A549 treated with AZD2906 at 1 μM for 4 hours (cell line): Measurements from ENCODE around the gene OR5H1. TPM values are rescaled to one million over a fixed set of nuclear protein-coding genes. Genes with fewer than 3 reads are reported as not detected.

Source experiments
- total RNA-seq: library from RNA; stranded (reverse); fragments of 200-300 nt; extraction: Qiagen RNA extraction; gene quantifications from 5 replicates; pipeline ENCODE4 v1.2.3, GENCODE V29; 2022

OR5H1 gene
- total RNA-seq = not detected in 5 replicates

DNA sequence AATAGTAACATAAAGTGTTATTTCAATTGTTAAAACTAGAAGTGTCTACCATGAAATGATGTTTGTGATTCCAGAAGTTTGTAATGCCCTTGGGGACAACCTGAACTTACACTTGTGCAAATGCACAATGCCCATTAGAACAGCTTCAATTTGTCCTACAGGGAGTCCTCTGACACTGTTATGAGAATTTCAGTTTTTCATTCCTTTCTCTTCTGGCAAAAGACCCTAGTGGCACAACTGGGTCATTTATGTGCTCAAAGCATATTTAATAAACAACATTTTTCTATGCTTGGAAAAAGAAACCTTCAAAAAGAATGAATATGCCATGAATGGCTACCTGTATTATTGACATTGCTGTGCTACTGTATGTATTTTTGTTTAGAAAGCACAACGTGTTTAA, at the start of gene OR5H1:
OR5H1 (plus strand) TSS at position 301 of the 400 bp plus-strand sequence. CDS start 1,977 bp downstream, outside the sequence.

DNA sequence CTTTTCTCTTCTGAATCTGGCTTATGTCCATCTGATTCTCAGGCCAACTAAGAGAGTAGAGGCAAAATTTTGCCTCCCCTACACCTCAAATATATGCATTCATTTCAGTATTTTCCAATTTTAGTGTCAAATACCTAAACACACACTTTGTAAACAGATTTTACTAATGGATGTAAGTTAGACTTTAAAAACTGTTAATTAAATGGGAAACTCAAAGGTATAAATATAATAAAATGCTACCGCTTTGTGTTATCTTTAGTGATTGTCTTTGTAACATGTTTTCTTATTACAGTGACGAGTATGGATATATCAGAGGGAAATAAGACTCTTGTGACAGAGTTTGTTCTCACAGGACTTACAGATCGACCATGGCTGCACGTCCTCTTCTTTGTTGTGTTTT, 43.6 kb upstream of the OR5H1 start, which contains the start of gene OR5AC2:
OR5AC2 (plus strand) TSS at position 301 of the 400 bp plus-strand sequence; CDS start at position 301, 0 bp downstream.

DNA sequence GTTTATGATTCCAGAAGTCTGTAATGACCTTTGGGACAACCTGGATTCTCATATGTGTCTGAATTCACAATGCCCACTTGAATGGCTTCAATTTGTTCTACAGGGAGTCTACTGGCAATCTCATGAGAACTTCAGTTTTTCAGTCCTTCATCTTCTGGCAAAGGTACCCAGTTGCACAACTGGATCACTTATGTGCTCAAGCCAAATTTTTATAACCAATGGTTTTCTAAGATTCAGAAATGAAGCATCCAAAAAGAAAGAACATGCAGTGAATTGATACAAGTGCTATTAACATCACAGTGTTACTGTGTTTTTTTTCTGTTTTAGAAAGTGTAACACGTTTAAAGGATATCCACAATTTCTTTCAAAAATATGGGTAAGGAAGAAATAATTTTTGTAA, 16.7 kb downstream of the OR5H1 start, which contains the start of gene OR5H14:
OR5H14 (plus strand) TSS at position 301 of the 400 bp plus-strand sequence. CDS start 1,907 bp downstream, outside the sequence.

DNA sequence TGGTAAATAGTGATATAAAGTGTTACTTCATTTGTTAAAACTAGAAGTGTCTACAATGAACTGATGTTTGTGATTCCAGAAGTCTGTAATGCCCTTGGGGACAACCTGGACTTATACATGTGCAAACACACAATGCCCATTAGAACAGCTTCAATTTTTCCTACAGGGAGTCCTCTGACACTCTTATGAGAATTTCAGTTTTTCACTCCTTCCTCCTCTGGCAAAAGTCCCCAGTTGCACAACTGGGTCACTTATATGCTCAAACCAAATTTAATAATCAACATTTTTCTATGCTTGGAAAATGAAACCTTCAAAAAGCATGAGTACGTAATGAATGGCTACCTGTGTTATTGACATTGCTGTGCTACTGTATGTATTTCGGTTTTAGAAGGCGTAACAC, 35.9 kb downstream of the OR5H1 start, which contains the start of gene OR5H15:
OR5H15 (plus strand) TSS at position 301 of the 400 bp plus-strand sequence. CDS start 2,004 bp downstream, outside the sequence.

Other genes starting within 250 kb of the OR5H1 start
- gene RIOX2, start 158.3 kb upstream of the OR5H1 start, total RNA-seq = 29.2 to 33.9 TPM (median 30.9 TPM) in 5 replicates
- gene GABRR3, start 95.4 kb upstream of the OR5H1 start, total RNA-seq = not detected in 5 replicates
- gene OR5AC2, start 43.5 kb upstream of the OR5H1 start, total RNA-seq = not detected in 5 replicates
- not detected in 5 replicates for gene OR5H14, start 16.8 kb downstream of the OR5H1 start, total RNA-seq
- not detected in 5 replicates for gene OR5H15, start 36.0 kb downstream of the OR5H1 start, total RNA-seq
- gene OR5H6, start 133.5 kb downstream of the OR5H1 start, total RNA-seq = not detected in 5 replicates
- gene OR5H2, start 151.8 kb downstream of the OR5H1 start, total RNA-seq = not detected in 5 replicates
- gene OR5K4, start 223.1 kb downstream of the OR5H1 start, total RNA-seq = not detected in 5 replicates